Right ventricle myocardium inferior (tissue), 1 donor: ENCODE data around the gene HYLS1. TPM values are rescaled to one million over a fixed set of nuclear protein-coding genes. Genes with fewer than 3 reads are reported as not detected.
"Not testable (repeated sequence)": the region's sequence is repeated elsewhere in the genome, so short reads cannot be mapped to it uniquely, and the experiment has no call there.

Source experiments
- ATAC-seq: fragments of 200-7000 bp; cut with Tn5 transposase; one replicate; pipeline ENCODE4 v1.9.1; 2020; ENCODE audit warnings: mild to moderate bottlenecking, moderate library complexity
- DNase-seq: peaks from one replicate; pipeline ENCODE4 v3.0.0; 2021; ENCODE audit errors: missing footprints
- intact Hi-C: fragments of 100-400 bp; cut with DNase I; formaldehyde crosslinking; loops from one replicate; pipeline ENCODE4 v1.11.0; 2022
- total RNA-seq: library from RNA; stranded (reverse); fragmentation: NEBNext Ultra II Directional; extraction: Animal tissue kit (Norgen Biotek cat#: 25700); gene quantifications from one replicate; pipeline ENCODE4 v1.2.1, GENCODE V29; 2021
- donor health status: DM: no; HTN: yes; CAD: no; lungs with severe emphysema.

HYLS1 gene
- total RNA-seq, 1 donor from 2014 or later: 5.0 TPM

DNA sequence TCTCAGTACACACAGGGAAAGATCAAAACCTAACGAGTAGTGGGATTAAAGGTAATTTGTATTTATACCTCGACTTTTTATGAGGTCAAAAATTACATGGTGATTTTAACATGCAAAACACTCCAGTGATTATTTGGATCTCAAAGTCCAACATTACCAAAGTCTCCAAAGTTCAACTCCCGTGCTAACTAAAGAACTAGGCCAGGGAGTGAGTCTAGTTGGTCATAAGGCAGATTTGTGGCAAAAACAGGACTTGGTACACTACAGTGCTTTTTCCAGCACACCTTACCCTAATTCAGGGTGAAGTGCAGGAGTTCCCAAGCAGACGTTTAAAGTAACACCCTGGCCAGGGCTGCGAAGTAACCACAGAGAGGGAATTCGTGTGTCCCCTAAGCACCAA lies 14.4 kb downstream of the HYLS1 start:
- DNase-seq (no peak), ATAC-seq (no peak)
- intact Hi-C loops: loop anchor here (1.0 to 10.0 kb wide), 2 partner anchors 13 to 363 kb away; partner anchors contain the start of genes FOXRED1 and SRPRA

DNA sequence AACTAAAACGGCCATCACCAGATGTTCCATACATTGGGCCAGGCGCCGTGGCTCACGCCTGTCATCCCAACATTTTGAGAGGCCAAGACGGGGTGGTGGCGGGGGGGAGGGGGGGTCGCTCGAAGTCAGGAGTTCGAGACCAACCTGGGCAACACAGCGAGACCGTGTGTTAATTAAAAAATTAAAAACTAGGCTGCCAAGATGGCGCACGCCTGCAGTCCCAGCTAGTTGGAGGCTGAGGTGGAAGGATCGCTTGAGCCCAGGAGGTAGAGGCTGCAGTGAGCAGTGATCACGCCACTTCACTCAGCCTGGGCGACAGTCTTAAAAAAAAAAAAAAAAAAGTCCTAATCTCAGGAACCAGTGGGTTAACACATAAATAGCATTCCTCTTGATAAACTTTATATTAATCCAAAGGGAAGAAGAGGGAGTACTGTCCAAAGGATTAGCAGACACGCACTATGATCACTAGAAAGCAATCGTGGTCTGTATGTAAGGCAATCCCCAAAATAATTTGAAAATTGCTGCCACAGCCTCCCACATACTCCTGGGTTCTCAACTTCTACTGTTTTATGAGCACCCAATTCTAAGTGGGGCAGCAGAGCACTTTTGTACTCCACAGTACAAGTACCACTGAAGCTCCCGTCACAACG lies 14.9 kb downstream of the HYLS1 start:
- intact Hi-C loops: loop anchor here (1.0 to 10.0 kb wide), 2 partner anchors 13 to 362 kb away; partner anchors contain the start of genes FOXRED1 and SRPRA
- no peak for DNase-seq
- no peak for ATAC-seq

DNA sequence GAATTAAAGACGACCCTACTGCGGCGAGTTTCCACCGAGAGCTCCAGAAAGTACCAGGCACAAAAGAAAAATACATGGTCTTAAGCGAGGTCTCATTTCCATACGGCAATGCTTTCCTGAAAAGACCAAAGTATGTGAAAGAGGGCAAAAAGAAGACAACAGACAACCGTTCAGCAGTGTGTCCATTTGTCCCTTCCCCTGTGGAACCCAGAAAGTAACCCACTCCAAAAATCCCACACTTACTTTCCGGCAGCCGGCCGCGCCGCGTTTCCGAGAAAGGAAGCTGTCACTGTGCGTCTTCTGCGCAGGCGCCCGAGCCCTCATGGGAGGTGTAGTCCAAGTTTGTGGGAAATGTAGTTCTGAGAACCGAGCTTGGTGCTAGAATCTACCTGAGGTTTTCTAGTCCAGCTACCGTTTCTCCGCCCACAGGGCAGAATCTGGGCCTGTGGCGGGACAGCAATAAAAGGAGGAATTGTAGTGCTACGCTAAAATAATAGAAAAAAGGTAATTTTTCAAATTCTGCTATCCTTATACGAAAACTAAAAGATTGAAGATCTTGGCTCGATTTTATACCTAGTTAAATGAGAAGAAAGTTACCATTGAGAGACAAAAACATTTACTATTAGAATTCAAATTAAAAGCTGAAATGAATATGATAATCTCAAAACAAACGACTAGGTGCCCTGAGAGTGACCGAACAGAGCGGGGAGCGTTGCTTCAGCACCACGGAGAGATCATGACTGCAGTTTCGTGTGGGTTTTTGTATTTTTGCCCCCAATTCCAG lies 15.7 kb downstream of the HYLS1 start, which contains the start of gene PUS3:
PUS3 (minus strand) TSS at position 280 of the 784 bp plus-strand sequence. CDS start 6,922 bp downstream, outside the sequence.
- DNase-seq: peak; percentile 96
- intact Hi-C loops: loop anchor here (1.0 to 10.0 kb wide), 2 partner anchors 14 to 362 kb away; partner anchors contain the start of genes FOXRED1 and SRPRA
- peak; percentile 95 for ATAC-seq

DNA sequence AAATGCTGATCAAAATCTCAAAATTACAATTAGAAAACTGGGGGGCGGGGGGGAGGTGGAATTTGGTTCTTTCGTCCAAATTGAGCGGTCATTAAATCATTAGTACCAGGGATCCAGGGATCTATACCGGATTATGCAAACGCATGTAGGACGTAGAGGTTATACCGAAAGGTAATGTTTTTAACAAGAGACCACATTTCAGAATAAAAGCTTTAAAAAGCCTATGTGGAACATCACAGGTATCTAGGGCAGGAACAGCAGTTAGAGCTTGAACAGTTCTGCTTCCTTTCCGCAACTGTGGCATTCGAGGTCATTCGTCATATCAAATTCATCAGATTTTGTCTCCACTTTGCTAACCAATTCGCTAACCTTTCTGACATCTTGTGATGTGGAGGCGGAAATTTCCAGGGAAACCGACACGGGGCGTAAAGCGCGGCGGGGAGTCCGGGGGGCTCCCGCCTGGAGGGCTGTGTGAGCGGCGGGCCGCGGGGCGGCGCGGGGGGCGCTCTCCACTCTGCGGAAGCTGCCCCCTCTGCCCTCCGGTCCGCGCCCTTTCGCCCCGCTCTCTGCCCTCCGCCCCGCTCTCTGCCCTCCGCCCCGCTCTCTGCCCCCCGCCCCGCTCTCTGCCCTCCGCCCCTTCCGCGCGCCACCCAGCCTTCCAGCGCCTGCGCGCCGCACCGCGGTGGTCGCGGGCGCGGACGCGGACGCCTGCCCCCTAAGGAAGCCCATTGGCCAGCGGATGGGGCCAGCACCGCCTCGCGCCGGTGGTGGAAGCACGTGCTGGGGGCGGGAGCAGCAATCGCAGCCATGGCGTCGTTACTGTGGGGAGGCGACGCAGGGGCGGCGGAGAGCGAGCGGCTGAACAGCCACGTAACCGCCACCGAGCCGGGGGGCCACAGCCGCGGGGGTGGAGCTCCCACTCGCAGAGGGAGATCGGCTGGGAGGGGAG lies 16.5 kb downstream of the HYLS1 start, which contains the start of gene DDX25:
DDX25 (plus strand) TSS at position 798 of the 949 bp plus-strand sequence; CDS start at position 808, 10 bp downstream.
- intact Hi-C loops: loop anchor here (10.0 kb wide), 1 partner anchor 361 kb away; the partner anchor contains the start of genes FOXRED1 and SRPRA
- no peak for ATAC-seq

DNA sequence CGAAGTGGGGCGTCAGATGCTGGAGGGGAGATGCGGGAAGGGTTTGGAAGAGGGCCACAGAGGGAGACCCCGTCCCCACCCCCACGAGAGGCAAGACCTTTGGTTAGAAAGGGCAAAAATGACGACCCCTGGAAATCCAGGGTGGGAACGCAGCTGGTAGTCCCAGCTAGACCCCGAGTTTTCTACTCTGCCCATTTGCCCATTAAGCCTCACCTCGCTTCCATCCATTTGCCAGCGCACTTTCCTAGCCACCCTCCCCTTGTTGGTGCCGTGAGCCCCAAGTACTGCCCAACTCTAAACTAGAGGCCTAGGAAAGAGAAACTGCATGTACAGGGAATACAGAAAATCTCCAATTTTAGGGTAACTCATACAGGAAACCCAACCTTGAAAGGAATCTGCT lies 17.2 kb downstream of the HYLS1 start:
- ATAC-seq (no peak), DNase-seq (no peak)
- intact Hi-C loops: loop anchor here (10.0 kb wide), 1 partner anchor 360 kb away; the partner anchor contains the start of genes FOXRED1 and SRPRA

More for the DNA sequence above, 16.5 kb downstream of the HYLS1 start, which contains the start of gene DDX25:
- no peak for DNase-seq

DNA sequence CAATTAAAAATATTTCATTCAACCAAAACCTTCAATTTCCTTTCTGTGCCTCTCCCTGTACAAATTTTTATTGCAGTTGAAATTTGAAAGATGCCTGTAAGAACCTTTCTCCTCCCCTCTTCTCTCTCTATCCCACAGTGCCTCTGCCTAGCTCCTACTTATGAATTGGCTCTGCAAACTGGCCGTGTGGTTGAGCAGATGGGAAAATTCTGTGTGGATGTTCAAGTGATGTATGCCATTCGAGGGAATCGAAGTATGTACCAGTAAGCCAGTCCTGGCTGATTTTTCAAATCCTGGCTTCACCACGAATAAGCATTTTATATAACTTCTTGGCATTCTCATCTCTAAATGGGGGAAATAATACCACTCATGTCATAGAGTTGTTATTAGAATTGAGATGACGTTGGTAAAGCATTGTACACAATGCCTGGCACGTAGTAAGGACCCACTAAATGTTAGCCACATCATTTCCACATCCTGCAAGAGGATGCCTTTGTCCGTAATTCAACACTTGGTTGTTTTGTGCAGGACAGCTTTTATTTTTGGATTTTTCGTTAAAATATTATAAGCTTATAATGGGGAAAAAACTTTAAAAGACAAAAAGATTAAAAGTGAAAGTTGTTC lies 22.9 kb downstream of the HYLS1 start:
- intact Hi-C loops: no loop called here

DNA sequence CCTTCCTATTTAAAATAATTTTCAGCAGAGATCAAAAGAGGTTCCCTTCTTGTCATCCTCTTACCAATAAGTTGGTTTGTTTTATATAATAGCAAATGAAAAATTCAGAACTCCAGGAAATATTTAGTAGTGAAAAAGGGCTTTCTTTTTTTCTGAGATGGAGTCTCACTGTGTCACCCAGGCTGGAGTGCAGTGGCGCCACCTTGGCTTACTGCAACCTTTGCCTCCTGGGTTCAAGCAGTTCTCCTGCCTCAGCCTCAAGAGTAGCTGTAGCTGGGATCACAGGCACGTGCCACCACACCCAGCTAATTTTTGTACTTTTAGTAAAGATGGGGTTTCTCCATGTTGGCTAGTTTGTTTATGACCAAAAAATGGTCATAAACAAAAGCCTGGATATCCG lies 27.1 kb downstream of the HYLS1 start:
- DNase-seq, ATAC-seq, intact Hi-C loops: not testable (repeated sequence)

More for the DNA sequence above, 22.9 kb downstream of the HYLS1 start:
- DNase-seq (no peak), ATAC-seq (no peak)

DNA sequence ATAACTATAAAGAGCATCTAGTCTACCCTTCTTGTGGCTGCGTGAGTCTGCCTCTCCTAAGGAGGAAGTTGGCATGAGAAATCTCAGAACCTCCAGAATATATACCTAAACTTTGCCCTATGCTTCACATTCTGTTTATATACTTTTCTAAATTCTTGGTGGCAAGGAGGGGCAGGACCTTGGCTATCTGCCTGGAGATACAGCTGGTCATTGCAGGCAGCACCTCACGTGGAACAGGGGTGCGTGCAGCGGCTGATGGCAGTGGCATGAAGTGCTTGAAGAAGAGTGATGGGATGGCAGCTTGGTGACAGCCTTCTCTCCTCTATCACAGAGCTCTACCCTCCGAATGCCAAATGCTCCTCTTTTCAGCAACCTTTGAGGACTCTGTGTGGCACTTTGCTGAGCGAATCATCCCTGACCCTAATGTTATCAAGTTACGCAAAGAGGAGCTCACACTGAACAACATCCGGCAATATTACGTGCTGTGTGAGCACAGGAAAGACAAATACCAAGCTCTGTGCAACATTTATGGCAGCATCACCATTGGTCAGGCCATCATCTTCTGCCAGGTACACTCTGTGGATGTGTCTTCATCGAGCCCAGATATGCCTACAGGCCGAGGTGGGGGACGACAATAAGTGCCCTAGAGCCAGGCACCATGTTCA lies 29.3 kb downstream of the HYLS1 start:
- ATAC-seq (no peak), DNase-seq (no peak)
- intact Hi-C loops: no loop called here

DNA sequence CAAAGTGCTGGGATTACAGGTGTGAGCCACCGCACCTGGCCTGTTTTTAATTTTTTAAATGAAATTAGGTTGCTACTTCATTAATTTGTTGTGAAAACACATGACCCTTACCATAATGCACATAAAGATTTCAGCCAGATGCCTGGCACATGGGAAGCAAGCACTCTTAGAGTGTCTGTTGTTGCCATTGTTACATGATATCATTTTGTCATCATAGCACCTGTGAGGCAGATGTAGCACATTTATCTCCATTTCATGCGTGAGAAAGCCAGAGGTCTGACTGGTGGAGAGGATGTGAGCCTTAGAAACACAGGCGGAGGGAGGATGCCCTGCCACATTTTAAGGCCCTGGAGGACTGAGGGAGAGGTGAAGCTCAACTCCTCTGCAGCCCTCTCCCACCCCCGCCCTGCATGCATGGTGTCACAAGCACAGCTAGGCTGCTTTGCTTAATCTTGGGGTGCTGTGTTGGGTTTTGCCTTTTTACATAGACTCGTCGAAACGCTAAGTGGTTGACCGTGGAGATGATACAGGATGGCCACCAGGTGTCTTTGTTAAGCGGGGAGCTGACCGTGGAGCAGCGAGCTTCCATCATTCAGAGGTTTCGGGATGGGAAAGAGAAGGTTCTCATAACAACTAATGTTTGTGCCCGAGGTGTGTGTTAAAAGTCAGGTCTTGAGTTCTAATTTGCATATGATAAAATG lies 30.8 kb downstream of the HYLS1 start:
- ATAC-seq (no peak), DNase-seq (no peak)
- intact Hi-C loops: no loop called here

DNA sequence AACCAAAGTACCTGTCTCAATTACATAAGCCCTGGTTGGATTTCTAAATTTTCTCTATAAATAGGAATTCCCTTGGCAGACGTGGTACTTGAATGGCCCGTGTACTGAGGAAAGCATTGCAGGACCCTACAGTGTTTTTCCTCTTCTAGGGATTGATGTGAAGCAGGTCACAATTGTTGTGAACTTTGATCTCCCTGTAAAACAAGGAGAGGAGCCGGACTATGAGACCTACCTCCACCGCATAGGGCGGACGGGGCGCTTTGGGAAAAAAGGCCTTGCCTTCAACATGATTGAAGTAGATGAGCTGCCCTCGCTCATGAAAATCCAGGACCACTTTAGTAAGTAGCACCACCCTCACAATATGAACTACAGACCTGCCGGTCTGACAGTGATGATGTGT lies 33.6 kb downstream of the HYLS1 start:
- intact Hi-C loops: no loop called here
- DNase-seq (no peak), ATAC-seq (no peak)

DNA sequence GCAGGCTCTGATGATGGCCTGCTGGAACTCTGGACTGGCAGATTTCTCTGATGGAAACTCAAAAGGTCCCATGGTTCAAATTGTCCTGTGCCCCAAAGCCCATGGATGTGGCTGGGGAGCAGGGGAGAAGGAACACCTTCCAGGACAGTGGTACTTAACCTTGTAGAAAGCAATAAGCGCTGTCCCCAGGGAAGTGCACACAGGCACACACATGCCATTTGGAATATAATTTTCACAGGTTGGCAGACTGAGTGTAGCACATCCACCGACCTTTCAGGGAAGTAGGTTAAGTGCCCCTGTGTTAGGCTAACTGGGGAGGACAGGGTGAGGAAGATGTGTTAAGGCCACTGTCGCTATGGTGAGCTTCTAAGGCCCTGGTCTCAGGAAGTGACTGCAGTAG lies 34.7 kb downstream of the HYLS1 start:
- intact Hi-C loops: no loop called here
- DNase-seq (no peak), ATAC-seq (no peak)

DNA sequence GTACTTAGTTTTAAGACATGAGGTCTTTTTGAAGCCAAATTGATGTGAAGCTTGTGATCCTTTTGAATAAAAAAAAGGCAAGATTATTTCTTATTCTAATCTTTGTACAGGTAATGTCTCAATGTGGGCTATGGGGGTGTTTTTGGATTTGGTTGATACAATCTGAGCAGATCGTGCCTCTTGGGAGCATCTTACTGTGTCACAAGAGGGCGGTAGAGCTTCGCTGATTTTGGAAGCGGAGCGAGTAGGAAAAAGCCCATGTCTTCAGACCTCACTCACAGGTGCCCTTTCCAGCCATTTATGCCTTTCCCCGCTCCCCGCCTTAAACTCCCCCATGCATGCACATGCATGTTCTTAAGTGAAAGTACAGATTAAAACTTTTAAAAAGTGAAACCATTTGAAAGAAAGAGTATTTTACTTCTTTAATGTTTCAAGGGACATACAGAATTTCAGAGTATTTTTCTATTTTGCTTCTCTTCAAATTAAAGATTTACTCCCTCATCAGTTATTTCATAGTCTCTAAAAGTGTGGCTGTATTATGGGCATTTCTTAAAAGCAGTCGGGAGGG lies 35.6 kb downstream of the HYLS1 start:
- ATAC-seq (peak; percentile 82), DNase-seq (no peak)
- intact Hi-C loops: loop anchor here (1.0 kb wide), 1 partner anchor 271 kb away; no protein-coding TSS in a partner anchor

DNA sequence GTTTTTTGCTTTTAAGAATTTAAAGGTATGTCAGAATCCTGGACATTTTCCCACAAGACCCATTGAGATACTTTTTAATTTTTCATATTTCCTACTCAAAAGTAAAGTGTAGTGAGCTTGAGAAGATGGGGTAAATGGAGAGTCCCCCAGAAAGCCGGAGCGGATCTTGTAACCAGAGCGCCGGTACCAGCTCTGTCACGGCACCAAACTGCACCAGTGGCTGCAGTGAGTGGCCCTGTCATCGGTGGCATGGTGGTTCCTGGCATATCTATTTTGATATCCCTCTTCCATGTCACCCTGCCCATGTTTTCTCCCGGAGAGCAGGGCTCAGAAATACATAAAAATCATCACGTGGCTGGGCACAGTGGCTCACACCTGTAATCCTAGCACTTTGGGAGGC lies 36.2 kb downstream of the HYLS1 start:
- intact Hi-C loops: loop anchor here (1.0 kb wide), 1 partner anchor 271 kb away; no protein-coding TSS in a partner anchor
- no peak for ATAC-seq
- no peak for DNase-seq

DNA sequence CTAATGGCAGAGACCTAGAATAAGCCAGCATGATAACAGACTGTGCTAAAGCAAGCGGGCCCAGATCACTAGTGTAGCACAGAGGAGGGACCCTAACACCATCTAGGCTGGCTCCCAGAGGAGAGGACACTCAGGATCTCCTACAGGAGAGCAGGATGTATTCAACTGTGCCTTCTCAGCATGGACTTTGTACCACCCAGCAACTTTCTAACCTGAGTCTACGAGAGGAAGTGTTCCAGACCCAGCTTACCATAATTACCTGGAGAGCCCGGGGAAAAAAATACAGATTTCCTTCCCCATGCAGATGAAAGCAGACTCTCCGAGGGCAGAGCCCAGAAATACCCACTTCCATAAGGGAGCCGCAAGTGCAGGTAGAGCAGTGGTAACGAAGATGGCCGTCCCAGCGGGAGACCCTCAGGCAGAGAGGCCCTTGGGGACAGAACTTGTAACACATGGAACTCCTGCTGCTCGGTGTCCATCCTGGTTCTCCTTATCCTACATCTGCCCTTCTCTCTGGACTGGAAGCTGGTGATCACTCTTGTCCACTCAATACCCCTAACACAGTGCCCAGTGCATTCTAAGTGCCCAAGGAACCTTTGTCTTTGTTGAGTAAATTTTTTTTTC lies 37.0 kb downstream of the HYLS1 start:
- ATAC-seq: no peak
- DNase-seq: no peak
- intact Hi-C loops: no loop called here

DNA sequence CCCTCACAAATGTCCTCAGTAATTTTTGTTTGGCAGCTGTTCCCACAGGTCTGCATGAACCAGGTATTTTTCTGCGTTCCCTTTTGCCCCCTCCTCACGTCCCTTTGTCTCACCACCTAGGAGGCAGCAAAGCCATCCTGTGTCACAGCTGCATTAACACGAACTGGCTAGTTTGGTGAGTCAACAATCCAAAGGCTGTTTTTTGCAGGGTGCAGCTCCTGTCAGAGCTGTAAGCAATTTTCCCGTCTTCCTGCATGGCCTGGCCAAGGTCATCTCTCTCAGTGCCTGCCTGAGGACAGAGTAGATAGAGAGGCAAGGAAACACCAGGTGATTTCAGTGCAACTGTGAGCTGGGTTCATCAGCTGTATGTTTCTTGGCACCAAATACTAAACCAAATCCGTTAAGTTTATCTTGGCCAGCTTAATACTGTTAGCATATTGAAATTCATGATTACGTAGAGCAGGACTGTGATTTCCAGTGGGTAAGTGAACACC lies 37.8 kb downstream of the HYLS1 start:
- intact Hi-C loops: no loop called here
- ATAC-seq (no peak), DNase-seq (no peak)

DNA sequence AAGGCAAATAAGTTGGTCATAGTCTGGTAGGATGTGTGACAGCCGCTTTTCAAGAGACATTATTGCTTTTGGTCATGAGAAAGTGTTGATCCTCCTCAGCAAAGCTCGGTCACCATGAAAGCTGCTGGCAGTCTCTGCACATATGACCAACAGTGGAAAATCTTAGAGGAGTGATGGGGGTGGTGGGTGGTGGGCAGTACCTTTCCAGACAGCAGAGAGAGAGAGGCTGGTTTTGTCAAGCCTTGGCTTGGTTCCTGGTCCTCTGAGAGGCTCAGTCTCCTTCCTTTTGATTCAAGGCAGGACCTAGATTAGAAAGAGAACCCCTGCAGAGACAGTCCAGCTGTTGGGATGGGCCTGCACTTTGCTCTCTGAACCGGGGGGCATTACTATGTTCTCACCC lies 38.3 kb downstream of the HYLS1 start:
- DNase-seq (no peak), ATAC-seq (no peak)
- intact Hi-C loops: no loop called here
